Measurements from ENCODE around the gene TMEM53. TPM values are rescaled to one million over a fixed set of nuclear protein-coding genes. Genes with fewer than 3 reads are reported as not detected.

Gene TMEM53
- total RNA-seq = 12.7 TPM

- peak; percentile 93 to 99 (median 99) for DNase-seq (ENCODE audit: low read depth in 2 of 3, low spot score in 2 of 3)
Observed at GRCh38 chr1:44674113-44675000, at the start of gene TMEM53, which contains the start of gene ARMH1. TSS of gene TMEM53 (minus strand) at chr1:44674481. CDS start at chr1:44674391, 90 bp downstream. TSS of gene ARMH1 (plus strand) at chr1:44674714. CDS start at chr1:44689698, 14,984 bp downstream.

GRCh38 chr1:44723496-44724295 lies 49.4 kb upstream of the TMEM53 start:
- peak in 2 of 3 donors; percentile 89 to 97 for DNase-seq (ENCODE audit: low read depth in 2 of 3, low spot score in 2 of 3)

- DNase-seq (ENCODE audit: low read depth in 2 of 3, low spot score in 2 of 3) = no peak
Observed at GRCh38 chr1:44723064-44723463, 48.8 kb upstream of the TMEM53 start.

DNA sequence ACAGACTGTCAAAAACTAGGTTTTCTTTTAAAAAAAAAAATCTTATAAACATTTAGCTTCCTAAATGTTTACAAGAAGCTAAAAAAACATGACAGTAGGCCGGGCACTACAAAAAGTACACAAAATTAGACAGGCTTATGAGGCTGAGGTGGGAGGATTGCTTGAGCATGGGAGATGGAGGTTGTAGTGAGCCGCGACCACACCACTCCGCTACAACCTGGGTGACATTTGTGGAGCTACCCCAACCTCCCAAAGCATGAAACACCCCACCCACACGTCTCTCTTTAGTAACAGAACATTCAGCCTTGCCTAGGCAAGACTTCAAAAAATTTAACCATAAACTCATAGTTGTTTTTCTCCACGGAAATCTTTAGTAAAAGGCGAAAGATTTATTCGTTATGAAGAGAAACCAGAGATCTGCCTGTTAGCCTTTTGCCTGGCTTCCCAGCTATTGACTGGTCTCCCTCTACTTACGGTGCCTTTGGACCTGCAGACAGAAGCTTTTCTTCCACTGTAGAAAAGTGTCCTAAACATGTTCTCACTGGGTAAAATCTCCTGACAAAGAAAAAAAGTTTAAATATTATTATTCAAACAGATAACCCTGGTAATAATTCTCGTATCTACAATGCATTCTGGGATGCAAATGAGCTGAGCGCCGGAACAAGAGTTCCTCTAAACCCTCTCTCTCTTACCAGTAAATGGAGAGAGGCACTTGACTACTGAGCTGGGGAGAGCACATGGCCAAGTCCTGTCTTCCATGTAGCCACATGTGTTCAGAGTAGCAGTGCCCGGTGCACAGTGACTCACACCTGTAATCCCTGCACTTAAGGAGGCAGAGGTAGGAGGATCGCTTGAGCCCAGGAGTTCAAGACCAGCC lies 47.4 kb upstream of the TMEM53 start:
- peak in 2 of 3 donors; percentile 91 to 97 for DNase-seq (ENCODE audit: low read depth in 2 of 3, low spot score in 2 of 3)

GRCh38 chr1:44720281-44720680 lies 46.0 kb upstream of the TMEM53 start:
- no peak for DNase-seq (ENCODE audit: low read depth in 2 of 3, low spot score in 2 of 3)

GRCh38 chr1:44719318-44719717 lies 45.0 kb upstream of the TMEM53 start:
- DNase-seq (ENCODE audit: low read depth in 2 of 3, low spot score in 2 of 3) = no peak

GRCh38 chr1:44718091-44718490 lies 43.8 kb upstream of the TMEM53 start:
- DNase-seq (ENCODE audit: low read depth in 2 of 3, low spot score in 2 of 3) = no peak

- DNase-seq (ENCODE audit: low read depth in 2 of 3, low spot score in 2 of 3) = no peak
Observed at GRCh38 chr1:44717653-44718052, 43.4 kb upstream of the TMEM53 start.

GRCh38 chr1:44717156-44717555 lies 42.9 kb upstream of the TMEM53 start:
- no peak for DNase-seq (ENCODE audit: low read depth in 2 of 3, low spot score in 2 of 3)

GRCh38 chr1:44714944-44715571 lies 40.8 kb upstream of the TMEM53 start:
- peak in 2 of 3 donors; percentile 74 to 82 for DNase-seq (ENCODE audit: low read depth in 2 of 3, low spot score in 2 of 3)

DNA sequence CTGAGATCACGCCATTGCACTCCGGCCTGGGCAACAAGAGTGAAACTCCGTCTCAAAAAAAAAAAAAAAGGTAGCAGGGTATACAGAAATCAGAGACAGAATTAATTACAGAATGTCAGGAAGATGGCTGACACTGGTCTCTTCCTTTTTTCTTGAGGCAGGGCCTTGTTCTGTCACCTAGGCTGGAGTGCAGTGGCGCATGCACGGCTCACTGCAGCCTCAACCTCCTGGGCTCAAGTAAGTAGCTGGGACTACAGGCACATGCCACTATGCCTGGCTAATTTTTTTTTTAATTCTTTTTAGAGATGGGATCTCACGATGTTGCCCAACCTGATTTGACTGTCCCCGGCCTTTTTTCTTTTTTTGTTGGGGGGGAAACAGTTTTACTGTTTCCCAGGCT lies 40.3 kb upstream of the TMEM53 start:
- no peak for DNase-seq (ENCODE audit: low read depth in 2 of 3, low spot score in 2 of 3)

- peak in 1 of 3 donors; percentile 80 for DNase-seq (ENCODE audit: low read depth in 2 of 3, low spot score in 2 of 3)
Observed at GRCh38 chr1:44713321-44713781, 39.1 kb upstream of the TMEM53 start.

DNA sequence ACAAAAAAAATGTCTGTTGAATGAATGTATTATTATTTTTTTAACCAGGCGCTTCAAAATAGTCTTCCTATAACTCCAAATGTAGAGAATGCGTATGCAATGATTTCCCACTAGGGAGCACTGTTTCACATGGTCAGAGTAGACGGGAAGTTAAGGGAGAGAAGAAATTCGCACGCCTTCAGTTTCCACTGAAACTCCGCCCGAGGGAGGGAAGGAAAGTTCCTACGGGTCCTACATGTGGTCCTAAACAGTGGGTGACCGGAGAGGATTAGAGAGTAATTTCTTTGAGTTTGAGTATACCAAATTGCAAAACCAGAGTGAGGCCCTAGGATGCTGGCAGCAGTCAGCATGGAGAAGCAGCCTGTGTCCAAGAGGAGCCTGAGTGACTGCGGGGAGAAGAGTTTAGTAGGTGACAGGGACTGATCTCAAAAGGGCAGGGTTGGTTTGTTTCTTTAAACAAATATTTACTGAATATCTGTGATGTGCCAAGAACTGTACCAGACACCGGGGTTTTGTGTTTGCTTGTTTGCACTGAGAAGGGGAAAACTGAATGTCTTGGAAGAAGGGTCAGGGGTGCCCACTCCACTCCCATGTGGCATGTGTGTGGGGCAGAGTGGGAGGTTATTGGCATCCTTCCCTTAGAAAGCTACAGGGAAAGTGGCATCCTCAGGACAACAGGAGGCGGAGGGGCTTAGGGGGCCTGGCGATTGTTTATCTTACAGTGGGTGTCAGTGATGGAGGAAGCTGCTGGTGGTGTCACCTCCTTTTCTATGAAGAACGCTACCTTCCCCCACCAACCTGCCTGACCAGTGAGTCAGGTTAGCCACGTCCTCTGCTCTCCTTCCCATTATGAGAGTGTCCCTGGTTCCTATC lies 33.9 kb upstream of the TMEM53 start:
- peak in 1 of 3 donors; percentile 73 for DNase-seq (ENCODE audit: low read depth in 2 of 3, low spot score in 2 of 3)

- no peak for DNase-seq (ENCODE audit: low read depth in 2 of 3, low spot score in 2 of 3)
Observed at GRCh38 chr1:44707112-44707881, 33.0 kb upstream of the TMEM53 start.

DNA sequence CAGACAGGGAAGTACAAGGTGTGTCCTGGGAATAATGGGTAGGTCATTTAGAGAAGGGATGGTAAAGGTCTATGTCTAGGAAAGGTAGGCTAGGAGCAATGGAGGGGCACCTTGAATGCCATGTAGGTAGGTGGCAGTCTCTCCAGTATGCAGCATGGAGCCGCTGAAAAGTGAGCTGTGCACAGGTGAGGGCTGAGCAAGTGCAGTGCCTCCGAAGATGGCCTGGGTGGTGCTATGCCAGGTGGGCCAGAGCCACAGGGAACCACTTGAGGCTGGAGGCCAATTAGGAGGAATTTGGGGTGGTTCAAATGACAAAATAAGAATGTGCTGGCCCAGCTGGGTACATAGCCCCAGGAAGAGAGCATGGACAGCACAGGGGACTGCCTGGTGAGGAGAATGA lies 31.7 kb upstream of the TMEM53 start:
- DNase-seq (ENCODE audit: low read depth in 2 of 3, low spot score in 2 of 3) = no peak

DNA sequence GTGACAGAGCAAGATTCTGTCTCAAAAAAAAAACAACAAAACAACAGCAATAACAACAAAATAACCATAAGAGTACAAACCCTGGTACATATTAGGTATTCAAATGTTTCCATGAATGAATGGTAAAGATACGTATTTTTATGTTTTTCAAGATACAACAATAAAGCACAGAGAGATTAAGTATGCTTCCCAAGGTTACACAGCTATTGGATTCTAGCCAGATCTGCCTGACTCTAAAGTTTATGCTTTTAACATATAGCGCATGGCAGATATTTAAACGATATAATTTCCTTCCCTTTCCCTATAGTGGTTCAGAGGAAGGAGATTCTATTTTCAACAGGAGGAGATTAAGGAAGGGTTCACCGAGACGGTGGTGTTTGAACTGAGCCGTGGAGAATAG lies 31.2 kb upstream of the TMEM53 start:
- DNase-seq (ENCODE audit: low read depth in 2 of 3, low spot score in 2 of 3) = no peak

GRCh38 chr1:44701141-44701573 lies 26.9 kb upstream of the TMEM53 start:
- no peak for DNase-seq (ENCODE audit: low read depth in 2 of 3, low spot score in 2 of 3)

GRCh38 chr1:44700573-44700972 lies 26.3 kb upstream of the TMEM53 start:
- no peak for DNase-seq (ENCODE audit: low read depth in 2 of 3, low spot score in 2 of 3)

All from hematopoietic multipotent progenitor cell (in vitro differentiated cells).